22Rv1 (cell line): ENCODE results near the gene P4HB.

ENCODE experiments used
- ZFX ChIP-seq: fragments of 450-650 bp; IDR thresholded peaks from 2 replicates; pipeline ENCODE4 v1.6.1; 2017; ENCODE audit warnings: antibody characterized with exemption, borderline replicate concordance
- TF ChIP-seq, protein P1 (sequence below): fragments of 450-650 bp; IDR thresholded peaks from 2 replicates; pipeline ENCODE4 v1.5.1; 2017; ENCODE audit warnings: mild to moderate bottlenecking

DNA sequence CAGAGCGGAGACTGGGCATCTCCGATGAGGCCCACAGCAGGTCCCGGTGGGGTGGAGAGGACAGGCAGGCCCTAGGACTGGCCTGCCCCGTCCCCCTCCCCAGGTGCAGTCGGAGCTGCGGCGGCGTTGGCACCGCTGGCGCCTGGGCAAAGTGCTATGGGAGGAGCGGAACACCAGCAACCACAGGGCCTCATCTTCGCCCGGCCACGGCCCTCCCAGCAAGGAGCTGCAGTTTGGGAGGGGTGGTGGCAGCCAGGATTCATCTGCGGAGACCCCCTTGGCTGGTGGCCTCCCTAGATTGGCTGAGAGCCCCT, 47.0 kb downstream of the P4HB start:
- TF ChIP-seq, protein P1, sequence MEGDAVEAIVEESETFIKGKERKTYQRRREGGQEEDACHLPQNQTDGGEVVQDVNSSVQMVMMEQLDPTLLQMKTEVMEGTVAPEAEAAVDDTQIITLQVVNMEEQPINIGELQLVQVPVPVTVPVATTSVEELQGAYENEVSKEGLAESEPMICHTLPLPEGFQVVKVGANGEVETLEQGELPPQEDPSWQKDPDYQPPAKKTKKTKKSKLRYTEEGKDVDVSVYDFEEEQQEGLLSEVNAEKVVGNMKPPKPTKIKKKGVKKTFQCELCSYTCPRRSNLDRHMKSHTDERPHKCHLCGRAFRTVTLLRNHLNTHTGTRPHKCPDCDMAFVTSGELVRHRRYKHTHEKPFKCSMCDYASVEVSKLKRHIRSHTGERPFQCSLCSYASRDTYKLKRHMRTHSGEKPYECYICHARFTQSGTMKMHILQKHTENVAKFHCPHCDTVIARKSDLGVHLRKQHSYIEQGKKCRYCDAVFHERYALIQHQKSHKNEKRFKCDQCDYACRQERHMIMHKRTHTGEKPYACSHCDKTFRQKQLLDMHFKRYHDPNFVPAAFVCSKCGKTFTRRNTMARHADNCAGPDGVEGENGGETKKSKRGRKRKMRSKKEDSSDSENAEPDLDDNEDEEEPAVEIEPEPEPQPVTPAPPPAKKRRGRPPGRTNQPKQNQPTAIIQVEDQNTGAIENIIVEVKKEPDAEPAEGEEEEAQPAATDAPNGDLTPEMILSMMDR, result no peak
- TF ChIP-seq ZFX, result no peak
